Osteocyte (in vitro differentiated cells): ENCODE data around the gene FIGNL2. TPM values are rescaled to one million over a fixed set of nuclear protein-coding genes. Genes with fewer than 3 reads are reported as not detected.
"Not testable (repeated sequence)": the region's sequence is repeated elsewhere in the genome, so short reads cannot be mapped to it uniquely, and the experiment has no call there.

Source experiments
- DNase-seq: peaks from one replicate; pipeline ENCODE4 v3.0.0; 2021; ENCODE audit warnings: mixed read lengths; ENCODE audit not compliant: unreplicated experiment; ENCODE audit errors: extremely low spot score
- H3K27ac Mint-ChIP-seq: one replicate; pipeline ENCODE4 v1.8.0; 2021; ENCODE audit warnings: mild to moderate bottlenecking, mixed read lengths; ENCODE audit not compliant: unreplicated experiment
- H3K27me3 Mint-ChIP-seq: one replicate; pipeline ENCODE4 v1.8.0; 2021; ENCODE audit warnings: mixed read lengths; ENCODE audit not compliant: unreplicated experiment
- H3K36me3 Mint-ChIP-seq: one replicate; pipeline ENCODE4 v1.8.0; 2021; ENCODE audit warnings: mixed read lengths; ENCODE audit not compliant: unreplicated experiment
- H3K4me1 Mint-ChIP-seq: one replicate; pipeline ENCODE4 v1.8.0; 2021; ENCODE audit warnings: mixed read lengths; ENCODE audit not compliant: unreplicated experiment
- H3K4me3 Mint-ChIP-seq: one replicate; pipeline ENCODE4 v1.8.0; 2021; ENCODE audit warnings: mild to moderate bottlenecking, moderate library complexity, mixed read lengths; ENCODE audit not compliant: unreplicated experiment
- H3K9me3 Mint-ChIP-seq: one replicate; pipeline ENCODE4 v1.8.0; 2021; ENCODE audit warnings: mixed read lengths; ENCODE audit not compliant: unreplicated experiment
- CTCF ChIP-seq: fragments of 200-600 bp; sonication (generic); IDR thresholded peaks from 2 replicates; pipeline ENCODE4 v1.5.0; 2021; ENCODE audit warnings: antibody characterized with exemption, mild to moderate bottlenecking, moderate library complexity
- total RNA-seq: library from RNA; stranded (reverse); gene quantifications from 2 replicates; pipeline ENCODE4 v1.2.1, GENCODE V29; 2021

Gene FIGNL2
- total RNA-seq, 1 donor from 2014 or later = 0.08 TPM

GRCh38 chr12:51811203-51812202 is 37.0 kb downstream of the FIGNL2 start:
- Mint-ChIP-seq H3K9me3 (no peaks in the 10 kb centered on the region), H3K4me3 (no peak overlapping the region), H3K27me3 (no peaks in the 10 kb centered on the region), H3K4me1 (peaks cover 2% of the 10 kb centered on the region), H3K27ac (no peak overlapping the region), H3K36me3 (peaks cover 3% of the 10 kb centered on the region)
- no peak for DNase-seq
- no peak for TF ChIP-seq CTCF

GRCh38 chr12:51809193-51809592 is 39.3 kb downstream of the FIGNL2 start:
- Mint-ChIP-seq H3K4me3 (no peak overlapping the region), H3K36me3 (peaks cover 3% of the 10 kb centered on the region), H3K9me3 (no peaks in the 10 kb centered on the region), H3K27me3 (no peaks in the 10 kb centered on the region), H3K27ac (no peak overlapping the region), H3K4me1 (no peaks in the 10 kb centered on the region)
- no peak for DNase-seq
- TF ChIP-seq CTCF = no peak

- H3K4me1 Mint-ChIP-seq = no peaks in the 10 kb centered on the region
- H3K27me3 Mint-ChIP-seq = no peaks in the 10 kb centered on the region
- no peaks in the 10 kb centered on the region for H3K9me3 Mint-ChIP-seq
- H3K36me3 Mint-ChIP-seq = peaks cover 3% of the 10 kb centered on the region
- no peak for DNase-seq
- no peak overlapping the region for H3K4me3 Mint-ChIP-seq
- TF ChIP-seq CTCF = no peak
- no peak overlapping the region for H3K27ac Mint-ChIP-seq
Observed at GRCh38 chr12:51806896-51807295, 41.6 kb downstream of the FIGNL2 start.

- Mint-ChIP-seq H3K27ac (no peak overlapping the region), H3K36me3 (no peaks in the 10 kb centered on the region)
- no peak for TF ChIP-seq CTCF
Observed at GRCh38 chr12:51801027-51801426, 47.5 kb downstream of the FIGNL2 start.

GRCh38 chr12:51798501-51798900 is 50.0 kb downstream of the FIGNL2 start:
- H3K36me3 Mint-ChIP-seq = no peaks in the 10 kb centered on the region
- H3K9me3 Mint-ChIP-seq = no peaks in the 10 kb centered on the region
- no peak overlapping the region for H3K4me3 Mint-ChIP-seq
- no peak for DNase-seq
- no peaks in the 10 kb centered on the region for H3K27me3 Mint-ChIP-seq
- no peak overlapping the region for H3K27ac Mint-ChIP-seq
- no peaks in the 10 kb centered on the region for H3K4me1 Mint-ChIP-seq
- TF ChIP-seq CTCF = no peak

More at GRCh38 chr12:51801027-51801426, 47.5 kb downstream of the FIGNL2 start:
- Mint-ChIP-seq H3K4me3 (no peak overlapping the region), H3K27me3 (no peaks in the 10 kb centered on the region), H3K4me1 (no peaks in the 10 kb centered on the region), H3K9me3 (no peaks in the 10 kb centered on the region)
- DNase-seq = no peak

GRCh38 chr12:51798051-51798450 is 50.5 kb downstream of the FIGNL2 start:
- not testable (repeated sequence) for H3K4me3 Mint-ChIP-seq, H3K27me3 Mint-ChIP-seq, H3K27ac Mint-ChIP-seq, DNase-seq, H3K36me3 Mint-ChIP-seq, H3K9me3 Mint-ChIP-seq, H3K4me1 Mint-ChIP-seq
